Measurements from ENCODE around the gene GVQW3. TPM values are rescaled to one million over a fixed set of nuclear protein-coding genes. Genes with fewer than 3 reads are reported as not detected.

GVQW3 gene
- total and polyA plus RNA-seq, 2 of the 13 experiments (the other 11 are each of a cell fraction or from before 2014, with no cell fraction given), result 5.0 to 5.6 TPM

GRCh38 chr11:76380977-76381719 lies at the start of gene GVQW3, which contains the start of gene THAP12 (continued):
- TF ChIP-seq GLMP (CRISPR knock-in tag; IDR thresholded peaks at IDR 0.05; ENCODE audit: borderline replicate concordance) (no peak), ZNF326 (CRISPR knock-in tag; IDR thresholded peaks at IDR 0.05; ENCODE audit: borderline replicate concordance) (no peak), TBL1XR1 (IDR thresholded peaks at IDR 0.05; ENCODE audit: borderline replicate concordance, low read length, partially characterized antibody) (no peak), FOXO1 (CRISPR knock-in tag; IDR thresholded peaks at IDR 0.05) (peak; percentile 27; the same call in 1 of the 2 replicates), JUND (CRISPR knock-in tag; IDR thresholded peaks at IDR 0.05) (no peak), KLF6 (CRISPR knock-in tag; IDR thresholded peaks at IDR 0.05) (peak; percentile 72; the same call in 1 of the 2 replicates), ZNF281 (CRISPR knock-in tag; IDR thresholded peaks at IDR 0.05; ENCODE audit: borderline replicate concordance) (peak; percentile 76)
- TF ChIP-seq, protein P1, sequence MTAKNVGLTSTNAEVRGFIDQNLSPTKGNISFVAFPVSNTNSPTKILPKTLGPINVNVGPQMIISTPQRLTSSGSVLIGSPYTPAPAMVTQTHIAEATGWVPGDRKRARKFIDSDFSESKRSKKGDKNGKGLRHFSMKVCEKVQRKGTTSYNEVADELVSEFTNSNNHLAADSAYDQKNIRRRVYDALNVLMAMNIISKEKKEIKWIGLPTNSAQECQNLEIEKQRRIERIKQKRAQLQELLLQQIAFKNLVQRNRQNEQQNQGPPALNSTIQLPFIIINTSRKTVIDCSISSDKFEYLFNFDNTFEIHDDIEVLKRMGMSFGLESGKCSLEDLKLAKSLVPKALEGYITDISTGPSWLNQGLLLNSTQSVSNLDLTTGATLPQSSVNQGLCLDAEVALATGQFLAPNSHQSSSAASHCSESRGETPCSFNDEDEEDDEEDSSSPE (CRISPR knock-in tag; IDR thresholded peaks at IDR 0.05), result peak; percentile 84
- TF ChIP-seq, protein P2, sequence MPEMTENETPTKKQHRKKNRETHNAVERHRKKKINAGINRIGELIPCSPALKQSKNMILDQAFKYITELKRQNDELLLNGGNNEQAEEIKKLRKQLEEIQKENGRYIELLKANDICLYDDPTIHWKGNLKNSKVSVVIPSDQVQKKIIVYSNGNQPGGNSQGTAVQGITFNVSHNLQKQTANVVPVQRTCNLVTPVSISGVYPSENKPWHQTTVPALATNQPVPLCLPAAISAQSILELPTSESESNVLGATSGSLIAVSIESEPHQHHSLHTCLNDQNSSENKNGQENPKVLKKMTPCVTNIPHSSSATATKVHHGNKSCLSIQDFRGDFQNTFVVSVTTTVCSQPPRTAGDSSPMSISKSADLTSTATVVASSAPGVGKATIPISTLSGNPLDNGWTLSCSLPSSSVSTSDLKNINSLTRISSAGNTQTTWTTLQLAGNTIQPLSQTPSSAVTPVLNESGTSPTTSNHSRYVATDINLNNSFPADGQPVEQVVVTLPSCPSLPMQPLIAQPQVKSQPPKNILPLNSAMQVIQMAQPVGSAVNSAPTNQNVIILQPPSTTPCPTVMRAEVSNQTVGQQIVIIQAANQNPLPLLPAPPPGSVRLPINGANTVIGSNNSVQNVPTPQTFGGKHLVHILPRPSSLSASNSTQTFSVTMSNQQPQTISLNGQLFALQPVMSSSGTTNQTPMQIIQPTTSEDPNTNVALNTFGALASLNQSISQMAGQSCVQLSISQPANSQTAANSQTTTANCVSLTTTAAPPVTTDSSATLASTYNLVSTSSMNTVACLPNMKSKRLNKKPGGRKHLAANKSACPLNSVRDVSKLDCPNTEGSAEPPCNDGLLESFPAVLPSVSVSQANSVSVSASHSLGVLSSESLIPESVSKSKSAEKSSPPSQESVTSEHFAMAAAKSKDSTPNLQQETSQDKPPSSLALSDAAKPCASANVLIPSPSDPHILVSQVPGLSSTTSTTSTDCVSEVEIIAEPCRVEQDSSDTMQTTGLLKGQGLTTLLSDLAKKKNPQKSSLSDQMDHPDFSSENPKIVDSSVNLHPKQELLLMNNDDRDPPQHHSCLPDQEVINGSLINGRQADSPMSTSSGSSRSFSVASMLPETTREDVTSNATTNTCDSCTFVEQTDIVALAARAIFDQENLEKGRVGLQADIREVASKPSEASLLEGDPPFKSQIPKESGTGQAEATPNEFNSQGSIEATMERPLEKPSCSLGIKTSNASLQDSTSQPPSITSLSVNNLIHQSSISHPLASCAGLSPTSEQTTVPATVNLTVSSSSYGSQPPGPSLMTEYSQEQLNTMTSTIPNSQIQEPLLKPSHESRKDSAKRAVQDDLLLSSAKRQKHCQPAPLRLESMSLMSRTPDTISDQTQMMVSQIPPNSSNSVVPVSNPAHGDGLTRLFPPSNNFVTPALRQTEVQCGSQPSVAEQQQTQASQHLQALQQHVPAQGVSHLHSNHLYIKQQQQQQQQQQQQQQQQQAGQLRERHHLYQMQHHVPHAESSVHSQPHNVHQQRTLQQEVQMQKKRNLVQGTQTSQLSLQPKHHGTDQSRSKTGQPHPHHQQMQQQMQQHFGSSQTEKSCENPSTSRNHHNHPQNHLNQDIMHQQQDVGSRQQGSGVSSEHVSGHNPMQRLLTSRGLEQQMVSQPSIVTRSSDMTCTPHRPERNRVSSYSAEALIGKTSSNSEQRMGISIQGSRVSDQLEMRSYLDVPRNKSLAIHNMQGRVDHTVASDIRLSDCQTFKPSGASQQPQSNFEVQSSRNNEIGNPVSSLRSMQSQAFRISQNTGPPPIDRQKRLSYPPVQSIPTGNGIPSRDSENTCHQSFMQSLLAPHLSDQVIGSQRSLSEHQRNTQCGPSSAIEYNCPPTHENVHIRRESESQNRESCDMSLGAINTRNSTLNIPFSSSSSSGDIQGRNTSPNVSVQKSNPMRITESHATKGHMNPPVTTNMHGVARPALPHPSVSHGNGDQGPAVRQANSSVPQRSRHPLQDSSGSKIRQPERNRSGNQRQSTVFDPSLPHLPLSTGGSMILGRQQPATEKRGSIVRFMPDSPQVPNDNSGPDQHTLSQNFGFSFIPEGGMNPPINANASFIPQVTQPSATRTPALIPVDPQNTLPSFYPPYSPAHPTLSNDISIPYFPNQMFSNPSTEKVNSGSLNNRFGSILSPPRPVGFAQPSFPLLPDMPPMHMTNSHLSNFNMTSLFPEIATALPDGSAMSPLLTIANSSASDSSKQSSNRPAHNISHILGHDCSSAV (CRISPR knock-in tag; IDR thresholded peaks at IDR 0.05; ENCODE audit: borderline replicate concordance), result no peak
- TF ChIP-seq, protein P3, sequence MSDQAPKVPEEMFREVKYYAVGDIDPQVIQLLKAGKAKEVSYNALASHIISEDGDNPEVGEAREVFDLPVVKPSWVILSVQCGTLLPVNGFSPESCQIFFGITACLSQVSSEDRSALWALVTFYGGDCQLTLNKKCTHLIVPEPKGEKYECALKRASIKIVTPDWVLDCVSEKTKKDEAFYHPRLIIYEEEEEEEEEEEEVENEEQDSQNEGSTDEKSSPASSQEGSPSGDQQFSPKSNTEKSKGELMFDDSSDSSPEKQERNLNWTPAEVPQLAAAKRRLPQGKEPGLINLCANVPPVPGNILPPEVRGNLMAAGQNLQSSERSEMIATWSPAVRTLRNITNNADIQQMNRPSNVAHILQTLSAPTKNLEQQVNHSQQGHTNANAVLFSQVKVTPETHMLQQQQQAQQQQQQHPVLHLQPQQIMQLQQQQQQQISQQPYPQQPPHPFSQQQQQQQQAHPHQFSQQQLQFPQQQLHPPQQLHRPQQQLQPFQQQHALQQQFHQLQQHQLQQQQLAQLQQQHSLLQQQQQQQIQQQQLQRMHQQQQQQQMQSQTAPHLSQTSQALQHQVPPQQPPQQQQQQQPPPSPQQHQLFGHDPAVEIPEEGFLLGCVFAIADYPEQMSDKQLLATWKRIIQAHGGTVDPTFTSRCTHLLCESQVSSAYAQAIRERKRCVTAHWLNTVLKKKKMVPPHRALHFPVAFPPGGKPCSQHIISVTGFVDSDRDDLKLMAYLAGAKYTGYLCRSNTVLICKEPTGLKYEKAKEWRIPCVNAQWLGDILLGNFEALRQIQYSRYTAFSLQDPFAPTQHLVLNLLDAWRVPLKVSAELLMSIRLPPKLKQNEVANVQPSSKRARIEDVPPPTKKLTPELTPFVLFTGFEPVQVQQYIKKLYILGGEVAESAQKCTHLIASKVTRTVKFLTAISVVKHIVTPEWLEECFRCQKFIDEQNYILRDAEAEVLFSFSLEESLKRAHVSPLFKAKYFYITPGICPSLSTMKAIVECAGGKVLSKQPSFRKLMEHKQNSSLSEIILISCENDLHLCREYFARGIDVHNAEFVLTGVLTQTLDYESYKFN (CRISPR knock-in tag; conservative IDR thresholded peaks at IDR 0.05), result peak; percentile 63
